ELF-1 (cell line): ENCODE results near the gene TNIP2.
"Not testable (repeated sequence)": the region's sequence is repeated elsewhere in the genome, so short reads cannot be mapped to it uniquely, and the experiment has no call there.

Experiments
- DNase-seq: peaks from one replicate; pipeline ENCODE4 v3.0.0-alpha.2; 2016; ENCODE audit warnings: low read depth, low spot score

The TNIP2 gene

GRCh38 chr4:2744576-2745270 lies 11.4 kb downstream of the TNIP2 start:
- no peak for DNase-seq

DNA sequence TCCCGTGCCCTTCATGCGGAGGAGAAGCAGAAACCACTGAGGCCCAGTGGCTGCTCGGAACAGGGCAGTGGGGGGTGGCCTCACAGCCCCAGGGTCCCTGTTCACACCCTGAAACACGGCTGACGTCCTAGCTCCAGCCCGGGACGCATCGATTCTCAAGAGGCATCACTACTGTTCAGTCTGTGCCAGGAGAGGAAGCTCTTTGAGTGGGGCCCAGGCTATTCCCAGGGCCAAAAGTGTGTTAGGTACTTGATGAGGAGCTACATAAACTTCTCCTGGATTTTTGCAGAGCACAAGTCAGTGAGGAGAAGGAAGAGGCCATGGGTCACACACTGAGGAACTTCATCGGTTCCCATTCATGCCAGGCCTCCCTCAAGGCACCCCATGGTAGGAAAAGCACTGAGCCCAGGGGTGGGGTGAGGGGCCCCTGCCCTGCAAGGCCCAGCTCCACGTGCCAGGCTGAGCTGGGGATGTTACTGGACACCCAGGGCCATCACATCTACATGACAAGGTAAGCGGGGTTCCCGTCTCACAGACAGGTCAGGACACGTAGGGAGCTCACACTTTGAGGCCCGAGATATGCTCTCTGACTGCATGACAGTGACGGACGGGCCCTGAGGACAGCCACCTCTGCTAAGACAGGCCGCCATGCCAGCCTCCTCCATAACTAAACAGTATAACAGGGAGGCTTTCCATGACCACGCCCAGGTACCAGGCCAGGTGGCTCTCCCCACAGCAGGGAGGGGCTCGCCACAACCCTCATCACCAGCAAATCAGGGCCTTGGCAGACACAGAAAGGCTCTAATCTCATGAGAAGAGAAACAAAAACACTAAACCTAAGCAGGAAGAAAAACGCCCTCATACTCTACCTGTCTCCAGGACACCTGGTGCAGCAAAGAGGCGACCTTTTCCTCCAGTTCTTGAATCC lies 12.4 kb downstream of the TNIP2 start:
- DNase-seq: no peak

DNA sequence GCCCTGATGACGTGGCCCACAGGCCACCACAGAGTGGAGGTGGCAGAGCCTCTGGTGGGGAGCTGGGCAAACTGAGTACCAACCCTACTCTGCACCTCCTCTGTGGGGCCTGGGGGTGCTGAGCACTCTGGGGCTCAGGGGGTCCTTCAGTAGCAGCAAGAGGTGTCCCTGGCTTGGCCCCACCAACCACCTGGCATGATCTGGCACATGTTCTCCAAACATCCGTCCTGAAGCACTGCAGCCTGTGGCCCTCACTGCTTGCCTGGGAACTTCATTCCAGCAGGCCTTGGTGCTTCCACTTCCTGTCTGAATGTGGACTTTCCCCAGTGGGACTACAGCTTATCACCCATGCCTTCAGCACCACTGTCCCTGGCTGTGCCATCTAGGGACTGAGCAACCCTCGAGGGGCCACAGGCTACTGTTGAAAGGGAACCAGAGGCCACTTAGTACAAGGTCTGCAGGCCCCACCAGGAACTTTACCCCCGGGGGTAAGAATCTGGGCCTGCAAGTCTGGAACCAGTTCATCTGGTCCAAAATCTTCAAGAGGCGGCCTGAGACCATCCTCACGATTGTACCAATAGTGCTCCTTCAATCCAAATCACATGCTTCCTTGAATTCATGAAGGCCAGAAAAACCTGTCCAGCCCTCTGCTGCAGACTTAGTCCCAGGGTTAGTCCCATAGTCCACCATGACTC lies 13.2 kb downstream of the TNIP2 start:
- peak; percentile 89 for DNase-seq

DNA sequence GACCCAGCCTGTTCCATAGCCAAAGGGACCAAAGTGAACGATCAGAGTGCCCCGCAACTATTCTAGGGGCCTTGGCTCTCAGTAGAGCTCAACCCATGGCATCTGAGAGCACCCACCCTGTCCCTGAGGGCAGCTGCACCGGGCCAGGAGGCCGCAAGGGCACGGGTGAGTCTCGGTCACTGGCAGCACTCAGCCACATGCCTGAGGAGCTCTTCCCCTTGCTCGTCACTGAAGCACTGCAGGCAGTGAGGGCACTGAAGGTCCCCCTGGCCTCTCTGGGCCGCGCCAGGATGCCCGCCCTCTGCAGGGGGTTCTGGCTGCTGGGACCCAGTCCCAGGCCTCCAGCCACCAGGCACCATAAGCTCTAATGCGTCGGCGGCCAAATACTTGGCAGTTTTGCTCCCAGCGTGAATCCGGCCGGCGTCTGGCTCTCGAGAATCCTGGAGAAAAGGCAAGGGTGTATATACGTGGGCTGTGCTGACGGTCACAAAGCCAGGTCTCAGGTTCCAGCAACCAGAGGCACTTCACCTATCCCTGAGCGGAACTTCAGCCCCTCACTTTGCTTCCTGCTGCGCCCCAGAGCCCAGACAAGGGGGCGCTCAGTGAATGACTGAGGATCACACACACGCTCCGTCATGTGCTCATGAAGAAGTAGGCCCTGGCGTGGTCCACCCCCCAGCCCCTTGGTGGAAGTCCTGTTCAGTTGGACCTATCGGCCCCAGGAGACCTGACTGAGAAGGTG lies 13.9 kb downstream of the TNIP2 start:
- DNase-seq: no peak

DNA sequence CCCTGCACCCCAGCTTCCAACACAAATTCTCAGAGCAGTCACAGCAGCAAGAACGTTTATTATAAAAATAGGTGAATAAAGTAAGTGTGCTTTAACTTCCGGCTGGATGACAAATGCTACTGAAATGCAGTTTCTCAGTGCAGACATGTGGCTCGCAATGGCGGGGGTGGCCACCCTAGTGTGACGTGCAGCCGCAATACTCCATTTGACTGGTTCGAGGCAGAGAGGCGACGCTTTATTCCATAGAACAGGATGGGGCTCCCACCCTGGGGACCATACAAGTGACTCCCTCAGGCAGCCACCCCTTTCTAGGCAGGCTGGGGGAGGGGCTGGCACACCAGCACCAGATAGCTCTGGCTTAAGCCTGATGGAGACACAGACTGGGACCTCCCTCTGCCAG lies 14.5 kb downstream of the TNIP2 start:
- DNase-seq: no peak

GRCh38 chr4:2738296-2738695 lies 17.8 kb downstream of the TNIP2 start:
- DNase-seq: not testable (repeated sequence)

DNA sequence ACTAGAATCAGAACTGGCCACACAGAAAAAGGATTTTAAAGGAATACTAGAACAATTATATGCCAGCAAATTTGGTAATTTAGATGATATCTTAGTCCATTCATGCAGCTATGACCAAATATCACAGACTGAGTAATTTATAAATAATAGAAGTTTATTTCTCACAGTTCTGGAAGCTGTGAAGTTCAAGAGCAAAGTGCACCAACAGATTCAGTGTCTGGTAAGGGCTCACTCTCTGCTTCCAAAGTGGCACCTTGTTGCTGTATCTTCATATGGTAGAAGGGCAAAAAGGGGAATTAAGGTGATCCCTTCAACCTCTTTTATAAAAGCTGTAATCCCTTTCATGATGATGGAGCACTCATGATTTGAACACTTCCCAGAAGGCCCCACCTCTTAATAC lies 20.3 kb downstream of the TNIP2 start:
- no peak for DNase-seq

- DNase-seq: peak; percentile 34
These were observed 21.5 kb downstream of the TNIP2 start for GRCh38 chr4:2734612-2735011.

GRCh38 chr4:2733844-2734574 lies 22.1 kb downstream of the TNIP2 start:
- DNase-seq: no peak

DNA sequence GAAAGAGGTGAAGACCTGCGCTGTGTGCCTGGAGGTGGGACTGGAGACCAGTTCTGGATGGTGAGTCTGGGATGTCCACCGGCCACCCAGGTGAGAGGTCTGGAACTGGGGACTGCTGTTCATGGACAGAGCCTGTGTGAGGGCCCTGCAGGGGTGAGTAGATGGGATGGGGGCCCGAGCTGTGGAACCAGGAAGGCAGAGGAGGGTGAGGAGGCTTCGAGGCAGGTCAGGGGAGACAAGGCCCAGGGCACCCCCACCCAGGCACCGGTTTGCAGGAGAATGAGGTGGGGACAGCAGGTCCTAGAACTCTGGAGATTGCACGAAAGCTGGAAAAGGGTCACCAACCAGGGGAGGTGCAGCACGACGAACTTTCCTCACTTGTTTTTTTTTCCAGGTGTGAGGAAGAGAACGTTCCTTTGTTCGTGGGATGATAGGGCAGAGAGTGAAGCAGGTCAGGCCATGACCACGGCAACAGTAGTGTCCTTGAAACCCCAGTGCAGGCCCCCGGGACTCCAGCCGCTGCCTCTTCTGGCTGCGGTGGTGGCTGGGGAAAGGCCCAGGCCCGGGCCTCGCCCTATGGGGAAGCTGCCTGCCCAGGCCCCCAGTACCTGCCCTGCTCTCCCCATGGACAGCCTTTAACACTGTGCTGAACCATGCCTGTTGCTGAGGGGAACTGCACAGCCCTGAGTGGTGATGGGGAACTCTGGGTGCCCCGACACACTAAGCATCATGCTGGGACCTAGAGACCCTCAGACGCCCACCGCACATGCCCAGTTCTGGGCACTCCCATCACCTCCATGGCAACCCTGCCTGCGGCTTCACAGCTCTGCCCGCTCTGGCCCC lies 22.9 kb downstream of the TNIP2 start:
- DNase-seq: no peak

GRCh38 chr4:2732526-2732925 lies 23.6 kb downstream of the TNIP2 start:
- no peak for DNase-seq

GRCh38 chr4:2731907-2732317 lies 24.2 kb downstream of the TNIP2 start:
- no peak for DNase-seq

DNA sequence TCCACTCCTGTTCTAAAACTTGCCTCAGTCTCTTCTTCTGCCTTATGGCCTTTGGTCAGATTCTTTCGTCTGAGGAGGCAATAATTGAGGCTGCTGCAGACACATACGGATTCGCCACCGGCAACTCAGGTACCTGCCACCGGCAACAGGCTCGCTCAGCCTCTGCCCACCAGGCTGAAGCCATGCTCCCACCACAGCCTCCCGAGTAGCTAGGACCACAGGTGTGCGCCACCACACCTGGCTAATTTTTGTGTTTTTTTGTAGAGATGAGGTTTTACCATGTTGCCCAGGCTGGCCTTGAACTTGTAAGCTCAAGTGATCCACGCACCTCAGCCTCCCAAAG lies 26.6 kb downstream of the TNIP2 start:
- no peak for DNase-seq

- no peak for DNase-seq
These were observed 27.2 kb downstream of the TNIP2 start for GRCh38 chr4:2728806-2729532.

- DNase-seq: no peak
These were observed 27.9 kb downstream of the TNIP2 start for GRCh38 chr4:2728221-2728620.

GRCh38 chr4:2726881-2727280 lies 29.3 kb downstream of the TNIP2 start:
- DNase-seq: not testable (repeated sequence)

DNA sequence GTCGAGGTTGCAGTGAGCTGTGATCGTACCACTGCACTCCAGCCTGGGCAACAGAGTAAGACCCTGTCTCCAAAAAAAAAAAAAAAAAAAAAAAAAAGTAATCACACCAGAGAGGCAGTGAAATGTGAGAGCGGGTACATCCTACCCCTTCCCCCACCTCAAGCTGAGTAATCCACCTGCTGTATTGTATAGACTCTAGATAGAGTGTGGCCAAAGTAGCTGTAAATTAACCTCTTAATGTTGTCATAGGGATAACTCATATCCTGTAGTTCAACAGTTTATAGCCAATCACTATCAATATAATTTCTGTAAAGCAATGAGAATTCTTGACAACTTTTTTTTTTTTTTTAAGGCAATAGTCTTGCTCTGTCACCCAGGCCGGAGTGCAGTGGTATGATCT lies 30.8 kb downstream of the TNIP2 start:
- DNase-seq: no peak

GRCh38 chr4:2723751-2724150 lies 32.4 kb downstream of the TNIP2 start:
- DNase-seq: no peak

GRCh38 chr4:2722033-2722432 lies 34.1 kb downstream of the TNIP2 start:
- no peak for DNase-seq
